ENCODE measurements around the gene ADGB.
A peak's percentile ranks its signal among the peaks of the same experiment; 100 is the strongest.
"Not testable (repeated sequence)": the region's sequence is repeated elsewhere in the genome, so short reads cannot be mapped to it uniquely, and the experiment has no call there.

ADGB gene

DNA sequence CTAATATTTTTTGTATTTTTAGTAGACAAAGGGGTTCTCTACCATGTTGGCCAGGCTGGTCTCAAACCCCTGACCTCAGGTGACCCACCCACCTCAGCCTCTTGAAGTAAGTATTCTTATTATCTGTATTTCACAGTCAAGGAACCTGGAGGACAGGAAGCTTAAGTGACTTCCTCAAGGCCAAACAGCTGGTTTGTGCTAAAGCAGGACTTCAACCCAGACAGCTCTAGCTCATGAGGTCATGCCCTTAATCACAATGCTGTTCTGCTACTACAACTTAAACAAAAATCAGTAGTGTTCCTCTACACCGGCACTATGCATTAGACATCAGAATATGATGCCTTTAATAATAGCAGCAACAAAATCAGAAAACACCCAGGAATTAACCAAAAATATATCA, 168.9 kb downstream of the ADGB start:
- no peak for DNase-seq (ENCODE audit: low read depth in 2 of 2)

DNA sequence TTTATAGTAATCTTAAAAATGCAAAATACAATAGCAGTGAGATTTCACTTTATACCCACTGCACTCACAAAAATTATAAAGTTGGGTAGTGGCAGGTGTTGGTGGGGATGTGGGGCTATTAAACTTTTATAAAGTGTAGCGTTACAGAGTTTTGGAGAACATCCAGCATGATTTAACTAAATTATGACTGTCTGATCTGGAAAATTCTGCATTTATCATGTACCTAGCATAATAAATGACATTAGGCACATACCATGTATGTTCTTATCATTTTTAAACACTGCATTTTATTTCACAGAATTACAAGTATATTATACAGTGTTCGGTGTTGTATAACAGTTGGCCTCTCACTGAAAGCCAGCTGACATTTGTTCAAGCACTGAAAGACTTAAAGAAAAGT, 169.9 kb downstream of the ADGB start:
- DNase-seq (ENCODE audit: low read depth in 2 of 2), result no peak

DNA sequence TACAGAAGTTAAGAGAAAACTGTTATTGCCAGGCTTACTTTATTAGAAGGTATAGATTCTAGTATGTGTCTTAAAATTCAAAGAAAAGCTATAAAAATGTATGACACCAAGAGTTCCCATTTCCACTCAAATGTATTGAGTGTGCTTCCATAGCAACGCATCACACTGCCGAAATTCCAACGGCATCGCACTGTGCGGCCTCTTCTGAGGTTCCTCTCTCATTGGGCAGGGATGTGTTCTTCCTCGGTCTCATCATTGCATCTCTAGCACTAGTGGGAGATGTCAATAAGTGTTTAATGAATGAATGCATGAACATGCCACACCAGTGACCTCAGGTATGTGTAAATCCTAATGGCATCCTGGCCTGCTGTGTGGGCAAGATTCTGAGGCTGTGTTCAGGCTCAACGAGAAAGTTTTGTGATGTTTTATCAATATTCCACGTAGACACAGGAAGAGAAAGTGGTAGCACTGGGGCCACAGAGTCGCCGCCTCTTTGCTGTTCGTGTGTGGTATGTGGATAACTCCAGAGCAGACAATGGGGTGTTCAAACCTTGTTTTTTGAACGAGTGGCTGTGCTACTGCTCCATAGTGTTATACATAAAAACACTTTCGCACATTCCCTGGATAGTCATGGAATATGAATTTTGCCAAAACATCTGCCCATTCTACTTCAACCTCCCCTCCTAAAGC, 171.6 kb downstream of the ADGB start:
- DNase-seq (ENCODE audit: low read depth in 2 of 2), result no peak

DNA sequence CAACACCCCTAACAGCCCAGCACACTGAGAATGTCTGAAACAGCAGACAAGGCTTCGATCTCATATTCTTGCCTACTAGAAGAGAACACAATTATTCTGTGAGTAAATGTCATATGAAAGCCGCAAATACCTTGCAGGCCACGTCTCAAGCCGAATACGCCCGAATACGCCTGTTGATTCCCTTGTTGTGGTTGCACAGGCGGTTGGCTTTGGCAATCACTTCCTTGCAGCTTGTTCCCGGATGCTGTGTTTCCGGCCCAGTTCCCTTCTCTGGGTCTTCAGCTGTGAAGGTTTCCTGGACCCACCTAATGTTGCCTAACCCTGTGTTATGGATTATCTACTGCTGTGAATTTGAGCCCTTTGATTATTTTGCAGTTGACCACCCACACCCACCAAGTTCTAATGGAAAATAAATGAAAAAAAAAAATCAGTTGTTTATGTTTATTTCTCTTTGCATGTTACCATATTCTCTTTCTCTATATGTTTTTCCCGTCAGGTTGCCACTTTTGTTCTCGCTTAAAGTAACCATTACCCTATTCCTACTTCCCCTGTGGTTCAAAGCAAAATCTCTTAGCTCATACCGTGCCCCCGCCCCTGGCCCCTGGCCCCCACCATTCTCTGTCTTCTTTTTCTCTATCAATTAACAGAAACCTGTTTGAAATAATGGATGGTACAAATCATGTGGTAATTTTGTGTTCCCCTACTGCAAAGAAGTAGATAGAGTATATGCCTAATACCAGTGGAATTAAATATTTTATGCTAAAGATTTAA, 172.4 kb downstream of the ADGB start:
- DNase-seq (ENCODE audit: low read depth in 2 of 2), result peak; percentile 13 to 14

DNA sequence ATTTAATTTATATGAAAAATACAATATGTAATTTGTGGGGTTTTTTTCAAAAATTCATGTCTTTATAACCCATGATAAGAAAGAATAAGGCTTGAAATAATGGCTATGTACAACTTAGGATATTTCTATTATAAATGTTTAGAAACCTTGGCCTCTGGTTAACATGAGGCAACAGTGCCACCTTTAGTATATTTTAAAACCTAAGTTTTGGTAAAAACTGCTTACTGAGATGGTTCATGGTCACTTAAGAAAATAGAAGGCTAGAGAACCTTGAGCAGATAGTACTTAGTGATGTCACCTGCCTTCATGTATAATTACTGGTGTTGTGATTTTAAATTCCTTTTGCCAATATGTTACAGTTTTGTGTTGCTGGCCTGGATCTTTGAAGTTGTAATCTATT, 176.4 kb downstream of the ADGB start:
- DNase-seq (ENCODE audit: low read depth in 2 of 2), result no peak

DNA sequence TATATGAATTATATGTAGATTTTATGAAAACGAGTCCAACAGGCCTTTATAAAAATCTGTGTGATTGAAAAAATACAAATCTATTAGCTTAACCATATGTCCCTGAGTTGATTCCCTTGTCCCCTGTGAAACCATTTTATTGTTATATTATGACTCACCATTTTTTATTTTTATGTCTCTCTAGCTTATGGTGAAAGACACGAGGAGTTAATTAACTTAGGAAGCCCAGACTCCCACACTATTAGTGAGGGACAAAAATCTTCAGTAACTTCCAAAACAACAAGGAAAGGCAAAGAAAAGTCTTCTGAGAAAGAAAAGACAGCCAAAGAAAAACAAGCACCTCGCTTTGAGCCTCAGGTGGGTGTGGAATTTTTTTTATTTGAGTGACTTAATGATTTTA, 183.1 kb downstream of the ADGB start:
- DNase-seq (ENCODE audit: low read depth in 2 of 2), result no peak

DNA sequence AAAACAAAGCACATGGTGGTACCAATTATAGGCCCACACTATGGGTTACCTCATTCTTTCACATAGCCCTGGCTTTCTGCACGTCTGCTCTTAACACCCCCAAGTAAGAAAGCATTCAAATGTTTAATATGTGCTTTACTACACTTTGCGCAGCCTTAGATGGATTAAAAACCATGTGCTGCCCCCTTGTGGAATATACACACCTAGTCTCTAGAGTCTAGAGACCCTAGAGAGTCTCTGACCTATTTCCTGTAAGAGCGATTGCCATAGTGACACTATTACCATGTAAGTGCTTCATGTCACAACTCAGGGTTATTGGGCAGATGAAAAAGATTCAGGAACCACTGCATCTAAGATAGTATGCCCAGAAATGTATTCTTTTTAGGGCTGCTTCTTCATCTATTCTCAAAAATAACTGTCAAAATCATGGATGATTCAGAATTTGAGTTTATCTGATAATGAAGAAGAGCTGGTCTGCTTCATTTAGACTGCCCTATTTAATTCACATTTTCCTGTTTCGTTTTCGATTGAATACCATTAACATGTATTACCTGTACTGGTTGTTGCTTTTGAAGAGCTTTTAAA, 186.3 kb downstream of the ADGB start:
- DNase-seq (ENCODE audit: low read depth in 2 of 2), result peak; percentile 7 to 11

DNA sequence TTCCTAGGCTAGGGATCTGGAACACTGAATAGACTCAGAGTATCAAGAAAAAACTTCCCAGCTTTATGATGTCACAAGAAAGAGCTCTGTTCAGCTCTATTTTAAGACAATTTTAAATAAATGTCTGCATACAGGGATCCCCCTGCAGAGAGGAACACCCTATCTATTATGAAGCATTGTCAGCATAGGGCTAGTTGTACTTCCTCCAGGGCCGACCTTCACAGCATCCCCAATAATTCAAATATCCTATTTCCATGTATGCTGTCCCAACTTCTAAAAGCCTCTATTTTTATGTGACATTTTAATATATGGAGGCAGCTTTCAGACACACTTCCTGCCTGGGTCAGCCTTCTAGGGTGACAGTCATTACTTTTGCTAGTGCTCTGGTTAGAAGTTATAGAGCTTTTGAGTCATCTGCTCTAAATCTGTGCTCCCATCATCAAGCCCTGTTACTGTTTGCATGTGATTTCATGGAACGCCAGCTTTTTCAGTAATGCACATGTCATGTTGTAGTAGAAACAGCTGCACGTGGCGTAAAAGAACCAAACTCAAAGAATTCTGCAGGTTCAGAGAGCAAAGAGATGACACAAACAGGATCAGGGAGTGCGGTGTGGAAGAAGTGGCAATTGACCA, 189.2 kb downstream of the ADGB start:
- DNase-seq (ENCODE audit: low read depth in 2 of 2), result no peak

DNA sequence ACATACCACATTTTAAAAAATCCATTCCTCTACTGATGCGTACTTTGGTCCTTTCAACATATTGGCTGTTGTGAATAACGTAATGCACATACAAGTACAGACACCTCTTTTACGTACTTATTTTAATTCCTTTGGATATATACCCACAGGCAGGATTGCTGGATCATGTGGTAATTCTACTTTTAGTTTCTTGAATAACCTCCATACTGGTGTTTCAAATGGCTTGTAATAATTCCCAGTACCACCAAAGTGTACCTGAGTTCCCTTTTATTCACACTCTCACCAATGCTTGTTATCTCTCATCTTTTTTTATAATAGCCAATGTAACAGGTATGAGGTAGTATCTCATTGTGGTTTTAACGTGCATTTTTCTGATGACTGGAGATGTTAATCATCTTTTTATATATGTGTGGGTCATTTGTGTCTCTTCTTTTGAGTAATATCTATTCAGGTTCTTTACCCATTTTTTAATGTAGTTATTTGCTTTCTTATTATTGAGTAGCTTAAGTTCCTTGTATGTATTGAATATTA, 191.9 kb downstream of the ADGB start:
- no peak for DNase-seq (ENCODE audit: low read depth in 2 of 2)

DNA sequence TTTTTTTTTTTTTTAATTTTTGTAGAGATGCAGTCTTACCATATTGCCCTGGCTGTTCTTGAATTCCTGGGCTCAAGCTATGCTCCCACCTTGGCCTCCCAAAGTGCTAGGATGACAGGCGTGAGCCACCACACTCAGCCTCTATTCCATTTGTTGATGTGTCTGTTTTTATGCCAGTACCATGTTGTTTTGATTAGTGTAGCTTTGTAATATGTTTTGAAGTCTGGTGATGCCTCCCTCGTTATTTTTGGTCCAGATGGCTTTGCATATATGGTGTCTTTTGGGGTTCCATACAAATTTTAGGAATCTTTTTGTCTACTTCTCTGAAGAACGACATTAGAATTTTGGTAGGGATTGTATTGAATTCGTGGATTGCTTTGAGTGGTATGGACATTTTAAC, 193.2 kb downstream of the ADGB start:
- DNase-seq (ENCODE audit: low read depth in 2 of 2), result no peak

DNA sequence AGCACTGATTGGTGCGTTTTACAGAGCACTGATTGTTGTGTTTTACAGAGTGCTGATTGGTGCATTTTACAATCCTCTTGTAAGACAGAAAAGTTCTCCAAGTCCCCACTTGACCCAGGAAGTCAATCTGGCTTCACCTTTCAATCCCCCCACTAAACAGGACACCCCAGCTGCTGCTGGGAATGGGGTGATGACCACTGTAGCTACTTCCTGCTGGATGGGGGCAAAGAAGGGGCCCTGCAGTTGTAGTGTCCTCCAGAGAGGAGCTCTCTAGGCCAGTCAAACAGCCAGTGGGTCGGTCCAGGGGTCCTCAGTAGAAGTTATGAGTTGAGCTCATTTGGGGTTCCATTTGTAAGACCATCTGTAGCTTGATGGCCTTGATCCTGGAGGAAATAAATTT, 194.4 kb downstream of the ADGB start:
- not testable (repeated sequence) for DNase-seq (ENCODE audit: low read depth in 2 of 2)

DNA sequence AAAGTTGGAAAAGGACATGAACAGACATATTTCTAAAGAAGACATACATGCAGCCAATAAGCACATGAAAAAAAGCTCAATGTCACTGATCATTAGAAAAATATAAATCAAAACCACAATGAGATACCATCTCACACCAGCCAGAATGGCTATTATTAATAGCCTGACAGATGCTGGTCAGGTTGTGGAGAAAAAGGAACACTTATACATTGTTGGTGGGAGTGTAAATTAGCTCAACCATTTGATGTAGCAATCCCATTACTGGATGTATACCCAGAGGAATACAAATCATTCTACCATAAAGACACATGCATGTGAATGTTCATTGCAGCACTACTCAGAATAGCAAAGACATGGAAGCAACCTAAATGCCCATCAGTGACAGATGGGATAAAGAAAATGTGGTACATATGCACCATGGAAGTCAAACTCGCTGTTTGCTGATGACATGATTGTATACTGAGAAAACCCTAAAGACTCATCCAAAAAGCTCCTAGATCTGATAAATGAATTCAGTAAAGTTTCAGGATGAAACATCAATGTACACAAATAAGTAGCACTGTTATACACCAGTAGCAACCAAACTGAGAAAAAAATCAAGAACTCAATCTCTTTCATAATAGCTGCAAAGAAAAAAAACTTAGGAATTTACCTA, 196.8 kb downstream of the ADGB start:
- DNase-seq (ENCODE audit: low read depth in 2 of 2), result no peak

DNA sequence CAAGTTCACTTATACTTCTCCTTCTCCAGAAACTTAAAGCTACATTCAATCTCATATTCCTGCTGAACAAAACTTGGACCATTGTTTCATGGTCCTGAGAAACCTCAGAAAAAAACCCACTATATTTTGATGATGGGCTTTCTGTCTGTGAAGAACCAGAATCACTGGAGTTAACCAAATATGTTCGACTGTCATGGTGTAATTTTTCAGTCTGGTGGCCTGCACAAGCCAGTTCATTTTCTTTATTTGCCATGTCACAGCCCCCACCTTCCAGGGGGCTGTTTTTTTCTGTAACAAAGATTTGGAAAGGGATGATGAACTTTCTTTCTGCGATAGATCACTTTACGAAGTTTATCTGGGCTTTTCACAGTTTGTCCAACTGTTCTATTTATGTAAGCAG, 204.4 kb downstream of the ADGB start:
- not testable (repeated sequence) for DNase-seq (ENCODE audit: low read depth in 2 of 2)

DNA sequence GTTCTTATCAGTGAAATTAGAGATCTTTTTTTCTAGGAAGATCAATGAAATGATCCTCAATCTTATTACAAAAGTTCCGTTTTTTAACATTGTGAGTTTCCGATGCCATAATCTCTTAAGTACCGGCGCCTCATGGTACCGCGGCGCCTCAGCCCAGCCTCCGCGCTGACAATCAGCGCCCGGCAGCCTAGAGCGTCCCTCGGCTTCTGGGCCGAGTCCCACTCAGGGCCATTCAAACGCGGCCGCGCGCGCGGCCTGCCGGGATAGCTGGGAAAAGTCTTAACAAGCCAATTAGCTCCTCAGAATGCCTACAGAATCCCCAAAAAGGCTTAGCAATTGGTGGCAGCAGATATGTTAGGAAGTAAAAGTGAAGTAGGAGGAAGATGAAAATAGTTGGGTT, 204.8 kb downstream of the ADGB start:
- DNase-seq (ENCODE audit: low read depth in 2 of 2), result no peak

DNA sequence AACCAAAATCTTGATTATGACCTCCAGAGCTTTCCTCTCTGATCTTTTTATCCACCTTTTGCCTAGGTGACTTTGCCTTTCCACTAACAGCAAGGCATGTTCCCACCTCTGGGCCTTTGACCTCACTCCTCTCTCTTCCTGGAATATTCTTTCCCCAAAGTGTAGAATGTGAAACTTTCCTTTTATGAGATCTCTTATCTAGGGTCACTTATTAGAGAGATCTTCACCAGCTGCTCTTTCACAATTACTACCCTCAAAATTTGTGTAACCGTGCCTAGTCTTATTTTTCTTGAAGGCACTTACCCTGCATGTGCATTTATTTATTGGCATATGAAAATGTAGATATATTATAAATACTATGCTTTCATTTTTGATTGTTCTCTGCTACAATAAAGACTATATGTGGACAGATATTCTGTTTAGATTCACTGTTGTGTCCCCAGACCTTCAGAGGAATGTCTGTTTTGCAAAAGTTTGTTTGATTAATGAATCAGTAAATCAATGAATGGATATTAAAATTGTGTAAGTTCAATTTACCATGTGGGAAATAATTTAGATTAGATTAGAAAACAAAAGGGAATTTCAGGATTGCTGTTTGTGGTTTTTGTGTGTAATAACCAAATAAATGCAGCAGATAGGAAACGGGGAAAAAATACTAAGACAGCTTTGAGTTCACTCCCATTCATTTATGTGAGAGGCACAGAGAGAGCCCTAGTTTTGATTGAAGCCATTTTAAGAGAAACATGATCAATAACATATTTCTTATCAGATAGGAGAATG, 207.0 kb downstream of the ADGB start:
- no peak for DNase-seq (ENCODE audit: low read depth in 2 of 2)

DNA sequence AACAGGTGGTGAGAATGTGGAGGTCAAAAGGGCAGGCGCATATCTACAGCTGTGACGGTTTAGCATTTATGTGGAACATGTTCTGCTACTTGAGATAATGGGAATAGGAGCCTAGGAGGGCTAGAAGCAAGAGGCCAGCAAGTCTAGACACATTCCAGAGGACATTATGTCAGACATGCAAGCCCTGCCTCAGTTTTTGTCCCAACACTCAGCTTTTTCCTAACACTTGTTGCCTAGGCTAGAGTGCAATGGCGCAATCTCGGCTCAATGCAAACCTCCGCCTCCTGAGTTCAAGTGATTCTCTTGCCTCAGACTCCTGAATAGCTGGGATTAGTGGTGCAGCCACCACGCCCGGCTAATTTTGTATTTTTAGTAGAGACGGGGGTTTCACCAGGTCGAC, 210.2 kb downstream of the ADGB start:
- DNase-seq (ENCODE audit: low read depth in 2 of 2), result not testable (repeated sequence)

DNA sequence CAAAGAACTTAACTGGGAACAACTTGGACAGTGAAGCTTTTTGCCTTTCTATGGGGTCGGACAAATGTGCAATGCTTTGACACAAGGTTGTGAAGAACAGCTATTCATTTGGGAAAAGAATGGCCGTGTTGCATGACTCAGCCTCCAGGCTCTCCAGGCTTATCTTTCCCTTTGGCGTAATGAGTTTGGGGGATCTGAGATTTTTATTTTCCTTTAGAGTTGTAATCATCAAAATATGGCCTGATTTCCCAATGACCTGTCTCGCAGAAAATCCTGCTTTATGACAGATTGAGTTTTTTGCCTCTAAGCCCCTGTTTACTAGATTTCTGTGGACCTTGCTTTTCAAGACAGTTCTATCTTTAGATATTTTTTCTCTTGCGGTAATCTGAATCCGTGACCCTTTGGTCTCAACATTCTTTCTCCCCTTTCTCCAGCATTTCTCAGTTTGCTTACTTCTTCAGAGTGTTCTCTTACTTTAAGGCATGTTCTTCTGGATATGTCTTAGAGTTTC, 214.1 kb downstream of the ADGB start:
- DNase-seq (ENCODE audit: low read depth in 2 of 2), result not testable (repeated sequence)

DNA sequence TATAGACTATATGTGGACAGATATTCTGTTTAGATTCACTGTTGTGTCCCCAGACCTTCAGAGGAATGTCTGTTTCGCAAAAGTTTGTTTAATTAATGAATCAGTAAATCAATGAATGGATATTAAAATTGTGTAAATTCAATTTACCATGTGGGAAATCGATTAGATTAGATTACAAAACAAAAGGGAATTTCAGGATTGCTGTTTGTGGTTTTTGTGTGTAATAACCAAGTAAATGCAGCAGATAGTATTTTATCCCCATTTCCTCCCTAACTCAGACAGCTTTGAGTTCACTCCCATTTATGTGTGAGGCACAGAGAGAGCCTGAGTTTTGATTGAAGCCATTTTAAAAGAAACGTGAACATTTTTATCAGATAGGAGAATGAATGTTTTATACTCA, 214.8 kb downstream of the ADGB start:
- no peak for DNase-seq (ENCODE audit: low read depth in 2 of 2)

DNA sequence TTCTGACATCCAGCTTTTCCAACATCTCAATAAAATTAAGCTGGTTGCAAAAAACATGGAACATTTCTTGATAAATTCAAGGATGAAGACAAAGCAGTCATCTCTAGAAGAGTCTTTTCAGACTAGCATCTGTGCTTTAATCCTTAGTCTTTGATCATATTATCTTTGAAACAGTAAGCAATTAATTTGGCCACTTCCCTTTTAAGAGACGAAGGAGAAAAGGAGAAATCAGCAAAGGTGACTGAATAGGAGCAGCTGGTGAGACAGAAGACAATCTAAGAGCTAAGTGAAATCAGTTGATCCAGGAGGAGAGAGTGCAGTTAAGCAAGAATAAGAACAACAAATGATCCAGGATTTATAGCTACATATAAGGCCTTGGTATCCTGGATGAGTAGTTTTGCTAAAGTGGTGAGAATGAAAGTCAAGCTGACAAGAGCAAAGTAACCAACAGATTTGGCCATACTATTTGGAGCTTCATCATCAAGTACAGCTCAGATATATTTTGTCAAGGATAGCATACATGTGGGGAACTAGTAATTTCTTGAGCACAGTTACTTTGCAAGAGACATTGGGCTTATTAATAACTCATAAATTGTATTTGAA, 215.5 kb downstream of the ADGB start:
- no peak for DNase-seq (ENCODE audit: low read depth in 2 of 2)
